GM12878 (cell line): ENCODE measurements around the gene FUBP3. TPM values are rescaled to one million over a fixed set of nuclear protein-coding genes. Genes with fewer than 3 reads are reported as not detected.

Experiments
- ATAC-seq: fragments of 200-7000 bp; cut with Tn5 transposase; 3 replicates; pipeline ENCODE4 v1.9.1; 2020; ENCODE audit warnings: mild to moderate bottlenecking, moderate library complexity
- BruUV-seq: library from RNA; stranded (reverse); fragments of 400-500 nt; replicated peaks from 2 replicates; lab custom pipeline; 2021; lab: Mats Ljungman, UMichigan
- CTCF ChIA-PET: fragments of 300-600 bp; sonication (Branson Sonifier 250); formaldehyde crosslinking; extraction: SDS; loops from one replicate; lab custom pipeline; 2021; ENCODE audit warnings: inconsistent platforms; lab: Yijun Ruan, JAX
- POLR2A ChIA-PET: fragments of 350-600 bp; formaldehyde crosslinking; extraction: SDS; loops from one replicate; lab custom pipeline; 2021; ENCODE audit warnings: inconsistent platforms; lab: Charles Lee
- RAD21 ChIA-PET: fragments of 300-600 bp; sonication (Branson Sonifier 250); formaldehyde crosslinking; loops from one replicate; lab custom pipeline; 2023; ENCODE audit warnings: antibody characterized with exemption; ENCODE audit not compliant: unreplicated experiment; lab: Charles Lee
- SMC1A ChIA-PET: fragments of 300-600 bp; sonication (Branson Sonifier 250); formaldehyde crosslinking; loops from one replicate; lab custom pipeline; 2023; ENCODE audit not compliant: unreplicated experiment, uncharacterized antibody; lab: Charles Lee
- DNase-seq: peaks from one replicate; pipeline ENCODE4 v3.0.0-alpha.2; 2011; ENCODE audit warnings: low read depth, low spot score
- FAIRE-seq: peaks from 3 replicates; lab custom pipeline; 2011; peaks lifted over from hg19 to GRCh38; lab: Jason Lieb, UNC
- H2AFZ ChIP-seq: 2 replicates; pipeline ENCODE4 v1.6.0; 2011; ENCODE audit warnings: low read depth, low read length, control low read depth; ENCODE audit not compliant: control insufficient read depth
- H3K27ac ChIP-seq: 2 replicates; pipeline ENCODE4 v1.5.1; 2011; ENCODE audit warnings: control low read depth; ENCODE audit not compliant: control insufficient read depth, insufficient read depth
- H3K27me3 ChIP-seq, 2 experiments: replicated peaks in 1 of 2; 2 replicates each; pipeline versions ENCODE4 v1.6.0 to v1.6.1; 2011; ENCODE audit warnings: low read length in 1 of 2; ENCODE audit not compliant: control insufficient read depth in 2 of 2, insufficient read depth in 2 of 2
- H3K36me3 ChIP-seq, 2 experiments: 2 replicates each; pipeline ENCODE4 v1.5.1; 2011; ENCODE audit warnings: low read length in 1 of 2; ENCODE audit not compliant: control insufficient read depth in 2 of 2, insufficient read depth in 2 of 2
- H3K4me1 ChIP-seq: 2 replicates; pipeline ENCODE4 v1.6.1; 2011; ENCODE audit warnings: mild to moderate bottlenecking, low read length, moderate library complexity, mixed read lengths; ENCODE audit not compliant: control insufficient read depth, insufficient read depth
- H3K4me2 ChIP-seq: 2 replicates; pipeline ENCODE4 v1.6.0; 2011; ENCODE audit warnings: control low read depth; ENCODE audit not compliant: control insufficient read depth, insufficient read depth
- H3K4me3 ChIP-seq: fragments of 200-600 bp; sonication (generic); 2 replicates; pipeline ENCODE4 v1.5.1; 2016
- H3K79me2 ChIP-seq: 2 replicates; pipeline ENCODE4 v1.6.0; 2011; ENCODE audit warnings: low read length; ENCODE audit not compliant: control insufficient read depth, insufficient read depth
- H3K9ac ChIP-seq: 2 replicates; pipeline ENCODE4 v1.8.0; 2011; ENCODE audit warnings: low read length, control low read depth, mixed read lengths; ENCODE audit not compliant: control insufficient read depth, insufficient read depth
- H3K9me3 ChIP-seq: replicated peaks from 3 replicates; pipeline ENCODE4 v1.5.1; 2011; ENCODE audit warnings: mild to moderate bottlenecking, low read length; ENCODE audit not compliant: control insufficient read depth, insufficient read depth
- H4K20me1 ChIP-seq: 2 replicates; pipeline ENCODE4 v1.6.0; 2011; ENCODE audit not compliant: control insufficient read depth, insufficient read depth
- BHLHE40 ChIP-seq, 2 experiments: fragments of 450-650 bp in 1 of 2; IDR thresholded peaks; 2 replicates each; pipeline ENCODE4 v1.6.1; 2011 to 2017; ENCODE audit warnings: low read depth in 2 of 2, borderline replicate concordance in 1 of 2, improper control_type of control experiment in 1 of 2, low read length in 1 of 2, mild to moderate bottlenecking in 1 of 2
- BMI1 ChIP-seq: fragments of 450-650 bp; IDR thresholded peaks from 2 replicates; pipeline ENCODE4 v1.6.1; 2016; ENCODE audit warnings: mild to moderate bottlenecking, moderate library complexity, borderline replicate concordance
- JUND ChIP-seq: IDR thresholded peaks from 2 replicates; pipeline ENCODE4 v1.6.1; 2012; ENCODE audit warnings: low read depth, mild to moderate bottlenecking, low read length, improper control_type of control experiment, moderate library complexity
- NFIC ChIP-seq: IDR thresholded peaks from 2 replicates; pipeline ENCODE4 v1.6.1; 2012; ENCODE audit warnings: low read depth, mild to moderate bottlenecking, inconsistent platforms, low read length, moderate library complexity
- PAX5 ChIP-seq: IDR thresholded peaks from 2 replicates; pipeline ENCODE4 v1.6.1; 2011; ENCODE audit warnings: low read depth, low read length, borderline replicate concordance
- POLR2AphosphoS5 ChIP-seq: IDR thresholded peaks from 2 replicates; pipeline ENCODE4 v1.6.1; 2011; ENCODE audit warnings: mild to moderate bottlenecking, low read length, inconsistent platforms
- REST ChIP-seq: IDR thresholded peaks from 2 replicates; pipeline ENCODE4 v1.6.1; 2012; ENCODE audit warnings: mild to moderate bottlenecking, low read depth, low read length
- RUNX3 ChIP-seq: IDR thresholded peaks from 2 replicates; pipeline ENCODE4 v1.6.1; 2012; ENCODE audit warnings: low read length, inconsistent platforms
- SP1 ChIP-seq: IDR thresholded peaks from one replicate; pipeline ENCODE4 v1.6.1; 2011; ENCODE audit warnings: low read depth, low read length
- SREBF1 ChIP-seq: IDR thresholded peaks from 2 replicates; pipeline ENCODE4 v1.6.1; 2012; ENCODE audit warnings: mild to moderate bottlenecking, low read length
- TCF3 ChIP-seq: IDR thresholded peaks from 2 replicates; pipeline ENCODE4 v1.6.1; 2012; ENCODE audit warnings: low read depth, mild to moderate bottlenecking, low read length, borderline replicate concordance; ENCODE audit not compliant: insufficient read depth
- USF2 ChIP-seq: IDR thresholded peaks from 2 replicates; pipeline ENCODE4 v1.6.1; 2011; ENCODE audit warnings: low read depth, low read length, improper control_type of control experiment, borderline replicate concordance
- YBX1 ChIP-seq: fragments of 450-650 bp; IDR thresholded peaks from 2 replicates; pipeline ENCODE4 v1.6.1; 2016; ENCODE audit warnings: antibody characterized with exemption
- WGBS: methylation state at CpG from one replicate; pipeline ENCODE4 v1.1.6; 2016; ENCODE audit warnings: low lambda C conversion rate; ENCODE audit not compliant: insufficient replicate concordance, insufficient coverage; ENCODE audit errors: missing lambda C conversion rate; 5-methylcytosine and 5-hydroxymethylcytosine counted together
- in situ Hi-C: fragments of 300-500 bp; cut with MboI; formaldehyde crosslinking; loops from 9 replicates; pipeline ENCODE4 v1.14.3; 2018; ENCODE audit warnings: mixed read lengths
- intact Hi-C: fragments of 100-400 bp; cut with micrococcal nuclease; formaldehyde crosslinking; loops from one replicate; pipeline ENCODE4 v1.14.2; 2022; ENCODE audit not compliant: unreplicated experiment
- polyA plus RNA-seq, 11 experiments: library from polyadenylated mRNA; depleted of rRNA in 4 of 11; unstranded in 6 of 11; stranded (reverse) in 5 of 11; fragments of >200 nt; fragmentation: Nextera tagmentation in 4 of 11; fragmentation: Illumina TruSeq in 1 of 11; extraction: Ambion mirVana in 4 of 11; extraction: Trizol in 1 of 11; gene quantifications; 1 replicate in 1 of 11; 2 replicates in 10 of 11; pipeline versions ENCODE4 v1.2.1 to v1.2.3, GENCODE V29; 2011 to 2016; ENCODE audit warnings: inconsistent platforms in 2 of 11, missing spikeins in 2 of 11, low read depth in 1 of 11
- total RNA-seq, 4 experiments: library from RNA; depleted of rRNA in 3 of 4; stranded (reverse); fragments of >200 nt in 3 of 4; fragmentation: Illumina TruSeq in 1 of 4; extraction: Trizol in 1 of 4; gene quantifications; 2 replicates each; pipeline versions ENCODE4 v1.2.1 to v1.2.3, GENCODE V29; 2013 to 2021
- TF ChIP-seq, protein P1 (sequence below): IDR thresholded peaks from 2 replicates; pipeline ENCODE4 v1.6.1; 2012; ENCODE audit warnings: improper control_type of control experiment, low read depth, low read length; ENCODE audit not compliant: insufficient replicate concordance

FUBP3 gene
- total and polyA plus RNA-seq, 10 of the 15 experiments (the other 5 are each of a cell fraction or from before 2014, with no cell fraction given), result 2.4 to 49.4 (median 37.2) TPM

- CTCF ChIA-PET, result no interaction called here
- POLR2A ChIA-PET, result no interaction called here
- SMC1A ChIA-PET, result no interaction called here
- TF ChIP-seq RUNX3 (no peak), REST (no peak), BMI1 (no peak), SP1 (no peak), BHLHE40 (IDR thresholded peaks at IDR 0.05; ENCODE audit: borderline replicate concordance in 1 of 2, low read depth in 2 of 2, low read length in 1 of 2) (no peak), POLR2AphosphoS5 (no peak), PAX5 (no peak), JUND (no peak), USF2 (no peak), TCF3 (no peak), YBX1 (no peak), SREBF1 (no peak), NFIC (no peak)
- TF ChIP-seq, protein P1, sequence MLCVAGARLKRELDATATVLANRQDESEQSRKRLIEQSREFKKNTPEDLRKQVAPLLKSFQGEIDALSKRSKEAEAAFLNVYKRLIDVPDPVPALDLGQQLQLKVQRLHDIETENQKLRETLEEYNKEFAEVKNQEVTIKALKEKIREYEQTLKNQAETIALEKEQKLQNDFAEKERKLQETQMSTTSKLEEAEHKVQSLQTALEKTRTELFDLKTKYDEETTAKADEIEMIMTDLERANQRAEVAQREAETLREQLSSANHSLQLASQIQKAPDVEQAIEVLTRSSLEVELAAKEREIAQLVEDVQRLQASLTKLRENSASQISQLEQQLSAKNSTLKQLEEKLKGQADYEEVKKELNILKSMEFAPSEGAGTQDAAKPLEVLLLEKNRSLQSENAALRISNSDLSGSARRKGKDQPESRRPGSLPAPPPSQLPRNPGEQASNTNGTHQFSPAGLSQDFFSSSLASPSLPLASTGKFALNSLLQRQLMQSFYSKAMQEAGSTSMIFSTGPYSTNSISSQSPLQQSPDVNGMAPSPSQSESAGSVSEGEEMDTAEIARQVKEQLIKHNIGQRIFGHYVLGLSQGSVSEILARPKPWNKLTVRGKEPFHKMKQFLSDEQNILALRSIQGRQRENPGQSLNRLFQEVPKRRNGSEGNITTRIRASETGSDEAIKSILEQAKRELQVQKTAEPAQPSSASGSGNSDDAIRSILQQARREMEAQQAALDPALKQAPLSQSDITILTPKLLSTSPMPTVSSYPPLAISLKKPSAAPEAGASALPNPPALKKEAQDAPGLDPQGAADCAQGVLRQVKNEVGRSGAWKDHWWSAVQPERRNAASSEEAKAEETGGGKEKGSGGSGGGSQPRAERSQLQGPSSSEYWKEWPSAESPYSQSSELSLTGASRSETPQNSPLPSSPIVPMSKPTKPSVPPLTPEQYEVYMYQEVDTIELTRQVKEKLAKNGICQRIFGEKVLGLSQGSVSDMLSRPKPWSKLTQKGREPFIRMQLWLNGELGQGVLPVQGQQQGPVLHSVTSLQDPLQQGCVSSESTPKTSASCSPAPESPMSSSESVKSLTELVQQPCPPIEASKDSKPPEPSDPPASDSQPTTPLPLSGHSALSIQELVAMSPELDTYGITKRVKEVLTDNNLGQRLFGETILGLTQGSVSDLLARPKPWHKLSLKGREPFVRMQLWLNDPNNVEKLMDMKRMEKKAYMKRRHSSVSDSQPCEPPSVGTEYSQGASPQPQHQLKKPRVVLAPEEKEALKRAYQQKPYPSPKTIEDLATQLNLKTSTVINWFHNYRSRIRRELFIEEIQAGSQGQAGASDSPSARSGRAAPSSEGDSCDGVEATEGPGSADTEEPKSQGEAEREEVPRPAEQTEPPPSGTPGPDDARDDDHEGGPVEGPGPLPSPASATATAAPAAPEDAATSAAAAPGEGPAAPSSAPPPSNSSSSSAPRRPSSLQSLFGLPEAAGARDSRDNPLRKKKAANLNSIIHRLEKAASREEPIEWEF, result no peak
These were observed 54.9 kb downstream of the FUBP3 start for GRCh38 chr9:130634191-130634768.

More at GRCh38 chr9:130634191-130634768, 54.9 kb downstream of the FUBP3 start:
- DNase-seq (no peak), FAIRE-seq (no peak), ATAC-seq (no peak)
- Histone ChIP-seq H2AFZ (no peak overlapping the region), H3K9me3 (no peaks in the 10 kb centered on the region), H3K79me2 (no peaks in the 10 kb centered on the region), H3K9ac (no peak overlapping the region), H3K4me1 (no peaks in the 10 kb centered on the region), H3K27me3 (no peaks in the 10 kb centered on the region), H3K4me3 (no peak overlapping the region), H3K4me2 (no peak overlapping the region), H3K27ac (no peak overlapping the region), H4K20me1 (no peaks in the 10 kb centered on the region), H3K36me3 (peaks cover 4 to 42% of the 10 kb centered on the region in 2 experiments)
- in situ Hi-C loops (no loop called here), intact Hi-C loops (no loop called here)
- WGBS, result 97% methylated on average over 14 of the region's 14 CpGs
- BruUV-seq, result no TSS peak
- RAD21 ChIA-PET, result no interaction called here
